ENCODE results near the gene GVQW3.

The GVQW3 gene

DNA sequence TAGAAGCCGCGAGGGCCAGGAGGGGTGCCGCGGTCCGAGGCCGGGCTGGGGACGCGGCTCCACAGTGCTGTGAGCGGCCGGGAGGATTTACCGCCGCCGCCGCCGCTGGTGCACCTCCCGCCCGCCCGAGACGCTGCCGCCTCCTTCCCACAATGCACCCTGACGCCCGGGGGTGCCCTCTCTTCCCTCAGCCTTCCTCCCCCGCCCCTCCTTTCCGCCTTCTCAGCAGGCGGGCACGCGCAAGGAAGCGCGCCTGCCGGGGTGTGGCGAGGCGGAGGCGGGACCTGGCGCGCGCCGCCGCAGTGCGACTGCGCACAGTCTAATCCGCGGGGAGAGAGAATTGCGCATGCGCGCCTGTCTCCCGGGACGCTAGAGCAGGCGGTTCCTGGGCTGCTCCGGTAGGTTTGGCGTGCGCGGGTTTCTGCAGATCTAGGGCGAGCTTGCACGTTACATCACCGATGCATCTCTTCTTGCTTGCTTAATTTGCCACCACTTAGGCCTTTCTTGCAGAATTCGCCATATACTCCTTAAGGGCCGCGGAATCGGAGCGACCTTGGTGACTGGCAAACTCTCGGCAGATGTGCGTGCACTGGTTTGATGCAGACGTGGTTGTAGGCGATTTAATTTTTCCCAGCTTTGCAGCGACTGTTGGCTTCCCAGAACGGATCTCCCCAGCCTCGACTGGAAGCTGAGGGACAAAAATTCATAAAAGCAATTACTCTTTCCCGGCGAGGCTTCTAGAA is at the start of gene GVQW3, which contains the start of gene THAP12:
Gene GVQW3 (plus strand): TSS at position 347 of the 743 bp plus-strand sequence. CDS start 506 bp downstream, outside the sequence.
Gene THAP12 (minus strand): TSS at position 156 of the 743 bp plus-strand sequence. CDS start 296 bp downstream, outside the sequence.
- peak; percentile 94 for DNase-seq

- DNase-seq: no peak
Measured at GRCh38 chr11:76334826-76335389, 46.2 kb upstream of the GVQW3 start.

- no peak for DNase-seq
Measured at GRCh38 chr11:76335842-76336241, 45.3 kb upstream of the GVQW3 start.

- no peak for DNase-seq
Measured at GRCh38 chr11:76336597-76336996, 44.5 kb upstream of the GVQW3 start.

GRCh38 chr11:76337469-76337868 is 43.7 kb upstream of the GVQW3 start:
- no peak for DNase-seq

- no peak for DNase-seq
Measured at GRCh38 chr11:76337923-76338322, 43.2 kb upstream of the GVQW3 start.

- DNase-seq: no peak
Measured at GRCh38 chr11:76339221-76339620, 41.9 kb upstream of the GVQW3 start.

- DNase-seq: no peak
Measured at GRCh38 chr11:76347466-76347865, 33.7 kb upstream of the GVQW3 start.

GRCh38 chr11:76348348-76348747 is 32.8 kb upstream of the GVQW3 start:
- DNase-seq: no peak

GRCh38 chr11:76355172-76355571 is 26.0 kb upstream of the GVQW3 start:
- DNase-seq: no peak

DNA sequence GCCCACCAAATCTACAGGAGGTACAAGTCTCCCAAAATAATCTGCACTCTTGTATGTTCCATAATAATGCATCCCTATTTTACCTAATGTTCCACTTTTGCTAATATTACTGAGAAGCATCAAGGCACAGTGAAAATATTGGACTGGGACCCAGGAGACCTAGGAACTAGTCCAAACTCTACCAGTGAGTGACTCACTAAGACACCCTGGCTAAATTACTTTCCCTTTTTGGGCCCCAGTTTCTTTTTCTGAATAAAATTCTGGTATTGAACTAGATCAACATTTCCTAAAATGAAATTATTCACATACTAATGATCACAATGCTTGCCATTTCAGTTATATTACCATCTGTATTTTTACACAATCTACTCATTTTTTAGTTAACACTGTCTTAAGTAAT is 19.7 kb upstream of the GVQW3 start:
- DNase-seq: no peak

GRCh38 chr11:76361776-76362175 is 19.3 kb upstream of the GVQW3 start:
- no peak for DNase-seq

- DNase-seq: no peak
Measured at GRCh38 chr11:76362716-76363115, 18.4 kb upstream of the GVQW3 start.

- no peak for DNase-seq
Measured at GRCh38 chr11:76365038-76365679, 16.0 kb upstream of the GVQW3 start.

- DNase-seq: no peak
Measured at GRCh38 chr11:76368490-76368889, 12.6 kb upstream of the GVQW3 start.

DNA sequence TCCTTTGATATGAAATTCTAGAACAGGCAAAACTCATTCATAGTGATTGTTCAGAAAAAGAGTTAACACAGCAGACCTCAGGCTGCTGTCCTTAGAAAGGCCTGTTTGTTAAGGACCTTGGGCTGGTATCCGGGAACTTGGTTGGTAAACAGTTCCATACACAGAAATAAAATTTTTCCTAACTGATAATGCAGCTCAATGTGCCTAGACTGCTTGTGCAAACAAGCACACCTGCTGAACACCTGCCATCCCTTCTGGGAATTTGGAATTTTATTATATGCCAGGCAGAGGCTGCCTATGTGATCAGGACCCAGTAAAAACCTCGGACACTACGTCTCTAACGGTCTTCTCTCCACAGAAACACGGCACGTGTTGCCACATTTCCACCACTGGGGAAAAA is 11.7 kb upstream of the GVQW3 start:
- no peak for DNase-seq

GRCh38 chr11:76371170-76371569 is 10.0 kb upstream of the GVQW3 start:
- peak; percentile 20 for DNase-seq

DNA sequence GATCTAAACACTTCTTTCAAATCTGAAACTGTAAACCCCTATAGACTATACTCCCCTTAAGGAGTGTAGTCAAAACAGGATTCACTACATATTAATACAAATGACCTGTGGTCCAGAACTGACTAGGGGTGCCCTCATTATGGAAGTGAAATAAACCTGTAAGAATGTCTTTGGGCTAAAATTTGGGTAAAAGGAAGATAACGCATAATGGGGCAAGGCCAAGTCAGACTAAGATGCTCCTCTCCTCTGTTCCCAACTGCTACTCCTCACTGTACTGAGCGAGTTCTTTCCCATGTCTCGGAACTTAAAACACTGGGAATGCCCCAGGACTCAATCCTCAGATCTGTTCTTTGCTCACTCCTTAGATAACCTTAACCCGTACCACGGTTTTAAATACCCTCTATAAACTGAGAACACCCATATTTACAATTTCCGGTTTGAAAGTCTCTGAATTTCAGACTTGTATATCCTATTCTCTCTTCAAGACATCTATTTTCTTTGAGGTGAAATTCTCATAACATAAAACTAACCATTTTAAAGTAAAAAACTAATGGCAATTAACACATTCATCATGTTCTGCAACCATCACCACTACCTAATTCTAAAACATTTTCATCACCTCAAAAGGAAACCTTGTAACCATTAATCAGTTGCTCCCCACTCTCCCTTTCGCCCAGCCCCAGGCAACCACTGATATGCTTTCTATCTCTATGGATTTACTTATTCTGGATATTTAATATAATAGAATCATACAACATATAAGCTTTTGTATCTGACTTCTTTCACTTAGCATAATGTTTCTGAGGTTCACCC is 4.2 kb upstream of the GVQW3 start:
- no peak for DNase-seq

GRCh38 chr11:76379807-76380158 is 1.3 kb upstream of the GVQW3 start:
- DNase-seq: no peak

GRCh38 chr11:76380159-76380976 is 755 bp upstream of the GVQW3 start:
- peak; percentile 54 for DNase-seq

DNA sequence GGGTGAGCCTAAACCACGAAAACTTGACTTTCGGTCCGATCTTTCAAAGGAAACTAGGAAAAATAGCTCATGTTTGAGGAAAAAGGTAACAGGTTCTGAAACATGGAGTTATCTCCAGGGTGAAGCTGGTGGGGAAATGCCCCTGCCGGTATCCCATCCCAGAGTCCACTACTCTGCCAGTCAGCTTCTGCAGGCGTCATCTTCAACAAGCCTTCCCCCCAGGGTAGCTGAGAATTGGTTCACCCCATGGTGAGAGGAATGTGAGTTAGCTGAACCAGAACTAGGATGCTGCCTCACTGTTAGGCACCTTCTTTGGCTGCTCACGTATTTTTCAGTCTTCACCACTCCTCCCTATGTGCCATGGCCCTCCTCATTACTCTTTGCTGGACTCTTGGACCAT is 1.1 kb downstream of the GVQW3 start:
- DNase-seq: no peak

DNA sequence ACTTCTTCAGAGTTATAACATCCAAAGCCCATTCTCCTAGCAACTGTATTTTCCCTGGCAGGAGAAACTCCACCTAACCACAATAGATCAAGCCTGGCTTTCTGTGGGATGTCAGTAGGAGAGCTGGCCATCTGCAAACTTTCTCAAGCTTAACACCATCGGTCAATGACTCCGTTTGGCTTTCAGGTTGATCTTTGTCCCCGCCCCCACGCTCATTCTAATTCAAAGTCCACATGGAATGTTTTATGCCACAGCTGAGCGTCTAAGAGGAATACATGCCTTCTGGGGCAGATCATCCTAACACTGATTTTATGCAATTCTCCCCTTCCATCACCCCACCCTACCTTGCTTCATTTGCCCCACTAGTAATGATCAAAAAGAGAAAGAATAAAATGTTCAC is 4.8 kb downstream of the GVQW3 start:
- DNase-seq: no peak

Measured in stimulated activated CD4-positive, alpha-beta T cell treated with anti-CD3 and anti-CD28 coated beads, Interleukin-12 subunit alpha, Interleukin-12 subunit beta, amount 100 ng/mL, for 4 hours (primary cell).